Endothelial cell of umbilical vein (primary cell): Measurements from ENCODE around the gene NPC1L1. TPM values are rescaled to one million over a fixed set of nuclear protein-coding genes. Genes with fewer than 3 reads are reported as not detected.
A peak's percentile ranks its signal among the peaks of the same experiment; 100 is the strongest.

ENCODE experiments used
- BruUV-seq: library from RNA; stranded (reverse); fragments of 400-500 nt; replicated peaks from 2 replicates; lab custom pipeline; 2021; lab: Mats Ljungman, UMichigan
- CTCF ChIA-PET: fragments of 300-600, 350-600 bp; sonication (Branson Sonifier 250); formaldehyde crosslinking; loops from one replicate; lab custom pipeline; 2021; ENCODE audit warnings: antibody characterized with exemption, inconsistent platforms; lab: Charles Lee
- POLR2A ChIA-PET: fragments of 300-600, 350-600 bp; sonication (Branson Sonifier 250); formaldehyde crosslinking; loops from one replicate; lab custom pipeline; 2021; ENCODE audit warnings: antibody characterized with exemption, inconsistent platforms; lab: Charles Lee
- DNase-seq: peaks from one replicate; pipeline ENCODE4 v3.0.0-alpha.2; 2011; ENCODE audit warnings: low read depth, low spot score
- FAIRE-seq: peaks from 2 replicates; lab custom pipeline; 2011; peaks lifted over from hg19 to GRCh38; lab: Jason Lieb, UNC
- H2AFZ ChIP-seq: 2 replicates; pipeline ENCODE4 v1.6.0; 2012; ENCODE audit warnings: low read depth, low read length, control low read depth, inconsistent platforms
- H3K27ac ChIP-seq: 2 replicates; pipeline ENCODE4 v1.5.1; 2011; ENCODE audit warnings: low read depth, mild to moderate bottlenecking, control low read depth, low read length, moderate library complexity; ENCODE audit not compliant: insufficient read depth
- H3K27me3 ChIP-seq, 2 experiments: 2 replicates each; pipeline versions ENCODE4 v1.6.0 to v1.6.1; 2011; ENCODE audit warnings: low read length in 2 of 2, mixed read lengths in 1 of 2; ENCODE audit not compliant: control insufficient read depth in 2 of 2, insufficient read depth in 2 of 2
- H3K36me3 ChIP-seq, 2 experiments: 2 replicates in 1 of 2; 3 replicates in 1 of 2; pipeline ENCODE4 v1.5.1; 2011; ENCODE audit warnings: low read length in 2 of 2, mild to moderate bottlenecking in 1 of 2, moderate library complexity in 1 of 2; ENCODE audit not compliant: control insufficient read depth in 2 of 2, insufficient read depth in 2 of 2; ENCODE audit errors: extremely low read depth in 1 of 2
- H3K4me1 ChIP-seq: 3 replicates; pipeline ENCODE4 v1.5.1; 2011; ENCODE audit warnings: mild to moderate bottlenecking, low read length; ENCODE audit not compliant: control insufficient read depth, insufficient read depth; ENCODE audit errors: extremely low read depth
- H3K4me2 ChIP-seq: 2 replicates; pipeline ENCODE4 v1.6.1; 2011; ENCODE audit warnings: low read length, control low read depth, mixed read lengths; ENCODE audit not compliant: insufficient read depth
- H3K4me3 ChIP-seq, 3 experiments: fragments of 200-600 bp in 1 of 3; sonication (generic), shearing (Covaris generic) in 1 of 3; replicated peaks in 1 of 3; 2 replicates each; pipeline ENCODE4 v1.5.1; 2011 to 2016; ENCODE audit warnings: control low read depth in 3 of 3, low read length in 3 of 3, mild to moderate bottlenecking in 2 of 3, inconsistent platforms in 1 of 3, low read depth in 1 of 3, moderate library complexity in 1 of 3; ENCODE audit not compliant: insufficient read depth in 1 of 3
- H3K79me2 ChIP-seq: 2 replicates; pipeline ENCODE4 v1.6.0; 2012; ENCODE audit warnings: low read length, inconsistent platforms; ENCODE audit not compliant: control insufficient read depth, insufficient read depth
- H3K9ac ChIP-seq: replicated peaks from 2 replicates; pipeline ENCODE3; 2011; ENCODE audit warnings: low read length, control low read depth; ENCODE audit not compliant: insufficient read depth; ENCODE audit errors: extremely low read depth
- H3K9me1 ChIP-seq: replicated peaks from 3 replicates; pipeline ENCODE4 v1.6.0; 2011; ENCODE audit warnings: mild to moderate bottlenecking, low read length; ENCODE audit not compliant: control insufficient read depth, insufficient read depth; ENCODE audit errors: extremely low read depth
- H3K9me3 ChIP-seq: replicated peaks from 2 replicates; pipeline ENCODE4 v1.5.1; 2012; ENCODE audit warnings: low read length, inconsistent platforms; ENCODE audit not compliant: control insufficient read depth, insufficient read depth
- H4K20me1 ChIP-seq: replicated peaks from 2 replicates; pipeline ENCODE3; 2011; ENCODE audit warnings: mild to moderate bottlenecking, low read length; ENCODE audit not compliant: control insufficient read depth, insufficient read depth; ENCODE audit errors: extremely low read depth
- CTCF ChIP-seq, 2 donors: IDR thresholded peaks; 1 replicate in 1 of 2; 2 replicates in 1 of 2; pipeline ENCODE4 v1.5.1; 2011; ENCODE audit warnings: low read length in 2 of 2, mild to moderate bottlenecking in 2 of 2, moderate library complexity in 2 of 2, control low read depth in 1 of 2, inconsistent platforms in 1 of 2, low read depth in 1 of 2; ENCODE audit not compliant: insufficient read depth in 1 of 2; ENCODE audit errors: extremely low read depth in 1 of 2
- FOS ChIP-seq: IDR thresholded peaks from 2 replicates; pipeline ENCODE4 v1.6.1; 2011; ENCODE audit warnings: mild to moderate bottlenecking, low read length, moderate library complexity, borderline replicate concordance; ENCODE audit not compliant: insufficient read depth
- GATA2 ChIP-seq: IDR thresholded peaks from 2 replicates; pipeline ENCODE4 v1.7.0; 2011; ENCODE audit warnings: low read depth, mild to moderate bottlenecking, moderate library complexity, mixed read lengths, low read length; ENCODE audit not compliant: insufficient read length, insufficient read depth
- MAX ChIP-seq: IDR thresholded peaks from 2 replicates; pipeline ENCODE4 v1.6.1; 2011; ENCODE audit not compliant: insufficient read depth, insufficient read length
- MYC ChIP-seq: IDR thresholded peaks from one replicate; pipeline ENCODE4 v1.6.1; 2011; ENCODE audit warnings: mild to moderate bottlenecking, low read depth, low read length
- POLR2A ChIP-seq: IDR thresholded peaks from 2 replicates; pipeline ENCODE4 v1.6.1; 2012; ENCODE audit warnings: low read depth, mild to moderate bottlenecking, control low read depth, low read length
- dilution Hi-C: fragments of 300-500 bp; cut with MboI; formaldehyde crosslinking; loops from one replicate; pipeline ENCODE4 v1.15.0; 2019; ENCODE audit warnings: low sequenced_read_pairs; ENCODE audit not compliant: extremely low pct_ligation_motif_present
- intact Hi-C: fragments of 100-400 bp; cut with micrococcal nuclease; formaldehyde crosslinking; loops from one replicate; pipeline ENCODE4 v1.10.0; 2022
- polyA plus RNA-seq, 4 experiments: library from polyadenylated mRNA; depleted of rRNA in 3 of 4; stranded (reverse) in 3 of 4; unstranded in 1 of 4; fragments of >200 nt; gene quantifications; 2 replicates each; pipeline versions ENCODE4 v1.2.1 to v1.2.3, GENCODE V29; 2011 to 2012; ENCODE audit warnings: missing spikeins in 1 of 4
- total RNA-seq: library from RNA; stranded (reverse); gene quantifications from 2 replicates; pipeline ENCODE4 v1.2.3, GENCODE V29; 2021

Gene NPC1L1
- total and polyA plus RNA-seq, 2 donors (not counting 3 experiments of a cell fraction or from before 2014, with no cell fraction given), result not detected

- Histone ChIP-seq H3K9ac (peak overlapping the region; percentile 85), H3K36me3 (no peaks in the 10 kb centered on the region), H3K9me1 (no peaks in the 10 kb centered on the region), H3K79me2 (peaks cover 44% of the 10 kb centered on the region), H3K27ac (peak overlapping the region; percentile 91), H3K4me2 (peak overlapping the region; percentile 94), H3K4me1 (peaks cover 44% of the 10 kb centered on the region), H3K9me3 (no peaks in the 10 kb centered on the region), H4K20me1 (no peaks in the 10 kb centered on the region), H3K27me3 (no peaks in the 10 kb centered on the region), H3K4me3 (peak overlapping the region; percentile 65 to 94 (median 65)), H2AFZ (peak overlapping the region; percentile 91)
- intact Hi-C loops, result loop anchor here (2.0 to 5.0 kb wide), 3 partner anchors 77 to 418 kb away; partner anchors contain the start of gene H2AZ2
- TF ChIP-seq POLR2A (no peak), MYC (no peak), CTCF (IDR thresholded peaks at IDR 0.05; ENCODE audit: extremely low read depth in 1 of 2, insufficient read depth in 1 of 2, low read depth in 1 of 2, low read length in 2 of 2) (no peak), MAX (no peak), GATA2 (no peak), FOS (no peak)
- dilution Hi-C loops, result no loop called here
- DNase-seq (no peak), FAIRE-seq (peak; percentile 73)
- CTCF ChIA-PET, result interaction anchor here (1.2 to 3.6 kb wide), 7 partner anchors 29 to 249 kb away, joined by 3 to 16 read pairs (median 4); no protein-coding TSS in a partner anchor
- TSS peak; percentile 75 for BruUV-seq
- POLR2A ChIA-PET, result no interaction called here
Observed at GRCh38 chr7:44489955-44490350, 51.2 kb downstream of the NPC1L1 start.
